HG03159 (cell line): ENCODE measurements around the gene AADAT.
"Not testable (repeated sequence)": the region's sequence is repeated elsewhere in the genome, so short reads cannot be mapped to it uniquely, and the experiment has no call there.

Experiments
- ATAC-seq: cut with Tn5 transposase; IDR thresholded peaks from one replicate; pipeline ENCODE4 v1.9.1; 2021; ENCODE audit warnings: mild to moderate bottlenecking, moderate library complexity; ENCODE audit not compliant: unreplicated experiment

The AADAT gene

DNA sequence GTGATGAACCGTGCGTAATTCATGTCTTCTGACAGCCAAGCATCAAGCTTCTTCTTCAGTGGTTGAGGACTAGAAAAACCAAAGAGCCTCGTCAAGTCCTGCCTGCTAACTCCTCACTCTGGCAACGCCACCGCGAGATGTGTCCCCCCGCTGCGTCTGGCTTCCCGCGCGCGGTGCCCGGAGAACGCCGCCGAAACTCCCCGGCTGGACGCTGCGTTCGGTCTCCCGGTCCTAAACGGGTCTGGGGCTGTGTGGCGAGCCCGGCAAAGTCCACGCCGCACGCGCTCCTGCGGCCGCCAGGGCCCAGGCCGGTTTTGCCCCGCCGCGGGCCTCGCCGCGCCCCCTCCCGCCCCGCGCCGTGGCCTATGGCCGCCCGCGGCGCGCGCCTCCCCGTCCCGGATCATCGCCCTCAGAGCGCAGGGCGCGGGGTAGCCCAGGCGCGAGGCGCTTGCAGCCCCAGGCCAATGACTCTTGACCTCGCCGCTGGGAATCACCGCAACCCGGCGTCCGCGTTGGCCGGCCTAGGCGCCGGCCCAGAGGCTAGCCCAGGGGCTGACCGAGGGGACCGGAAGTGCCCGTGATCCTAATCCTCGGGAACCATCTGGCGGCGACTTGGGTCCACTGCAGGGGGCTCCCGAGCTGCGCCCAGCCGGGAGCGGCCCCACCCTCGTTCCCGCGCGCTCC lies at the start of gene AADAT:
TSS of gene AADAT (minus strand) at position 289 of the 684 bp plus-strand sequence. CDS start at position 23, 266 bp downstream.
- peak; percentile 83 for ATAC-seq

DNA sequence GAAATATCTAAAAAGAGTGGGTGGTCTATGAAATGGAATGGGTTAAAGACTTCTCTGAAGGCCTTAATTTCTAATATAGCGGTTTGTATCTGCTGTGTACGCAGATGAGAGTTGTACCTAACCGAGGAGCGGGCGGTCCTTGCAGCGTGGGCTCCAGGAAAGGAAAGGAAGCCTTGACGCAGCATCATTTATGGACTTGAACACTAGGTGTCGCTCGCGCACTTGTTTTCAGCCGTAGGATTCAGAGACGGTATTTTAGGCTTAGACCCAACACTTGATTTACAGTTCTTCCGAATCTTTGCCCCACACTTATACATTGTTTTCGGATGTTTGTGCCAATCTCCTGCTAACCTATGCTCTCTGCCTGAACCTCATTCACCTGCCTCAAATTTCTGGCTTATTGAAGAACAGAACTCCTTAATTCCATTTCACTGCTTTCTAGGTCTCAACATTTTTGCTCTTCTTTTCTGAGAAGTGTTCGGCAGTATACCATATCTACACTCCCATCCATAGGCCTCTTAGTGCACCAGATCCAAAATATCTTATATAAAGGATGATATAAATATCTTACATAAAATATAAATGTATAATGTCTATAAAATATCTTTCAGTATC lies 48.9 kb upstream of the AADAT start:
- peak; percentile 96 for ATAC-seq

DNA sequence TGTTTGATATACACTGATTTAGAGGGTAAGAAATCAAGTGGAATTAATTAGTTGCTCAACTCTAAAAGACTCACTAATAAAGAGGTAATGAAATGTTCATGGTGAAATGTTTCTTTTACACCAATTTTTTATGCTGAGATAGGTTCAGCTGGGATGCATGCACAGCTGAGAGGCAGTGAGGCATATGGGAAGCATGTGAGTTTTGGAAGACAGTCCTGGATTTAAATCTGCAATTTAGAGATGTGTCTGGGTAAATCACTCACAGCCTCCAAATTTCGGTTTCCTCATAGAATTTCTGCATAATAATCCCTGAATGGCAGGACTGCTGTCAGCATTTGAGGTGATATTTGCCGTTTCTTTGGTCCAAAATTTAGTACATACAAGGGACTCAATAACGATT lies 48.2 kb upstream of the AADAT start:
- ATAC-seq = no peak

DNA sequence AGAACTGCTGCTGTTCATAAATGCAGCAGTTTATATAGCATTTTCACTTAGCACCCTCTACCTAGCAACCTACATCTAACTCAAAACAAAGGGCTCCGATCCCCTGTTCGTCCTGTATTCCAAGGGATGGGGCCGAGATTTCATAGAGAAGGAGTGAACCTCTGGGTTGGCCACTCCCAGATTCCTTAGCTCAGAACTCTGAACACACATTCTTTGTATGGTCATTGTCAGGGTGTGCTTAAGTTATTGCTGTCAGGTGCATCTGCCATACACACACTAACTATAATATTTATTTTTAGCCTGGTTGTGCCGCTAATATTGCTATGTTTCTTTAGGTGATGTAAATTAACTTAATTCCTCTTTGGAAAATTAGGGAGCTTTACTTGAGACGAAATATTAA lies 47.7 kb upstream of the AADAT start:
- no peak for ATAC-seq

DNA sequence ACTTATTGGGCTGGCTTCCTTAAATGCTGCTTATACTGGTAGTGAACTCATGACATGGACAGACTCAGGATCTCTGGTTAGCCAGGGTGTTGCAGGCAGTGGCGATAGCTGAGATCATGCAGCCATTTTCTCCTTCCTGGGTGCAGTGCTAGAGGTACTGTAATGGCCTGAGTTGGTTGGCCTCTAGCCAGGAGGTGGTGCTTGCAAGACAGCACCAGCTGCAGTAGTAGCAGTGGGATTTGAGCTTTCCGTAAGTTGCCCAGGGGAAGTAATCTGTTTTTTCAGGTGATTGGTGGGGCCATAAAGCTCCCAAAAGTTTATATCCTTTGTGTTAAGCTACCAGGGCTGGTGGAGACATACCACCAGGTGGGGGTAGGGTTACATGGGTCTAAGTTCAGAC lies 45.1 kb upstream of the AADAT start:
- no peak for ATAC-seq

DNA sequence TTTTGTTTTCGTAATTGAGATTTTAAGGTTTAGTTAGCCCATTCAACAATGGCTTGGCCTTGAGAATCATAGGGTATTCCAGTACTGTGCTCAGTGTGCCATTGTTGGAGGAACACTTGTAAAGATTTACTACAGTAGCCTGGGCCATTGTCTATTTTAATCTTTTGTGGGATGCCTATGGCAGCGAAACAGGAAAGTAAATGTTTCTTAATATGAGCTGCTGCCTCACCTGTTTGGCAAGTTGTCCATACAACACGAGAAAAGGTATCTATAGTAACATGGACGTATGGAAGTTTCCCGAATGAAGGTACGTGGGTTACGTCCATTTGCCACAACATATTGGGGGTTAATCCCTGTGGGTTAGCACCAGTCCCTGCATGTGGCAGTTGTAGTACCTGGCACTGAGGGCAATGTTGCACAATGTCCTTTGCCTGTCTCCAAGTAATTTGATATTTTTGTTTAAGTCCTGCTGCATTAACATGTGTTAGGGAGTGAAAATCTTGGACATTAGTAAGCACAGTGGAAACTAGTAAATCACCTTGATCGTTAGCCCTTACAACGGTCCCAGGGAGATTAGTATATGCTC lies 38.6 kb upstream of the AADAT start:
- no peak for ATAC-seq

DNA sequence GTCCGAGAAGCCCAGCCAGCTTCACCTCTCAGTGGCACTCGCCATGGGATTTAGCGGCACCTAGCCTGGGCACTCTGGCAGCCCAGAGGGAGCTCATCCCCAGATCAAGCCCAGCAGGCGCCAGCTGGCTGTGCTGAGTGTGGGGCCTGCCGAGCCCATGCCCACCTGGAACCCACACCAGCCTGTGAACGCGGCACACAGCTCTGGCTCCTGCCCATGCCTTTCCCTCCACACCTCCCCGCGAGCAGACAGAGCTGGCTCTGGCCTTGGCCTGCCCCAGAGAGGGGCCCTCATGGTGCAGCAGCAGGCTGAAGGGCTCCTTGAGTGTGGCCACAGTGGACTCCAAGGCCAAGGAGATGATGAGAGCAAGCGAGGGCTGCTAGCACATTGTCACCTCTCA lies 38.0 kb upstream of the AADAT start:
- no peak for ATAC-seq

DNA sequence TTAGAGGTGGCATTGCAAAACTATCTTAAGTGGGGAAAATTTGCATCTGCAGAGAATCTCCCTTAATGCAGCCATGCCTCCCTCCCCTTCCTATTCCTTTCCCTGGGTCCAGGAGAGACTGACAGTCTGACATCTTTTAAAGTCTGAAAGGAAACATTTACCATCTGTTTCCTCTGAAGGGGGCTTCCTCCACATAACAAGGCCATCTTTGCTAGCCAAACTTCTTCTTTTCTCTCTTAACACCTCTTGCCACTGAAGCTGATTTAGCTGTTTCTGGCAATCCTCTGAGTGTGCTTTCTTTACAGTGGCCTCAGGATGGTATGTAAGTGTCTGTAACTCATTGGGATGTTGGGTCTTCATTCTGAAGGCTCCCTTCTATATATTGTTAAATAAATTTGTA lies 34.6 kb upstream of the AADAT start:
- ATAC-seq = no peak

DNA sequence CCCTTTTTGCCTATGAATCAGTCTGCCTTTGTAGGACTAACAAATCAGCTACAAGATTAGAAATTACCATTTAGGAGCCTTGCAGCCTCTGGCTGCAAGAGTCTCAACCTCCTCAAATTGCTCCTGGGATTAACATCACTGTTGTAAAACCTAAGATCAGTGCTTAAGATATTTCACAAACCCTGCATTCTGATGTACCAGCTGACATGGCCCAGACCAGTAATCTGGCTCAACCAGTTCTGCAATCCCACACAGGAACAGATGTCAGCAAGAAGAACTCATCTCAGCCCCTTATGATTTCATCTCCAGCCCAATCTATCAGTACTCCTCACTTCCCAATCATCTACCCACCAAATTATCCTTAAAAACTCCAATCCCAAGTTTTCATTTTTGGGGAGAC lies 32.5 kb upstream of the AADAT start:
- no peak for ATAC-seq

DNA sequence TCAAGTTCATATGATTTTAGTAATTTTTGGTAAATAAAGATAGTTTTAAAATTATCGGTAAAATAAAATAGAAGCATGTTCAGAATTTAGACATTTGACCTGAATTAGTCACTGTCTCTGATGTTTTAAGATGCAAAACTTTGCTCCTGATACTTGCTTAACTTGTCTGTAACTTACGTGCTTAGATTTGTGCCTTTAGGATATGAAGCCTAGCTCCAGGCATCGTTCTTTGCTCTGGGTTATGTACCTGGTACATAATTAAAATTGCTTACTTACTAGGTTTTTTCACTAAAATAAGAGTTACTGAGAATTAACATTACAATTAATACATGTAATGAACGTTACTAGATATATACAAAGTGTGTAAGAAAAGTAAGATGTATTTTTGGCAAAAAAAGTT lies 24.9 kb upstream of the AADAT start:
- ATAC-seq = no peak

DNA sequence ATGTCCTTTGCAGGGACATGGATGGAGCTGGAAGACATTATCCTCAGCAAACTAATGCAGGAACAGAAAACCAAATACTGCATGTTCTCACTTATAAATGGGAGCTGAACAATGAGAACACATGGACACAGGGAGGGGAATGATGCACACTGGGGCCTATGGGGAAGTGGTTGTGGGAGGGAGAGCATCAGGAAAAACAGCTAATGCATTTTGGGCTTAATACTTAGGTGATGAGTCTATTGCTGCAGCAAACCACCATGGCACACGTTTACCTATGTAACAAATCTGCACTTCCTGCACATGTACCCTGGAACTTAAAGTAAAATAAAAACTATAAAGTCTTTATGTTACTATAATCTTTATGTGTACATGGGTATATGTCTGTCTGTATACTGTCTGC lies 24.4 kb upstream of the AADAT start:
- not testable (repeated sequence) for ATAC-seq

DNA sequence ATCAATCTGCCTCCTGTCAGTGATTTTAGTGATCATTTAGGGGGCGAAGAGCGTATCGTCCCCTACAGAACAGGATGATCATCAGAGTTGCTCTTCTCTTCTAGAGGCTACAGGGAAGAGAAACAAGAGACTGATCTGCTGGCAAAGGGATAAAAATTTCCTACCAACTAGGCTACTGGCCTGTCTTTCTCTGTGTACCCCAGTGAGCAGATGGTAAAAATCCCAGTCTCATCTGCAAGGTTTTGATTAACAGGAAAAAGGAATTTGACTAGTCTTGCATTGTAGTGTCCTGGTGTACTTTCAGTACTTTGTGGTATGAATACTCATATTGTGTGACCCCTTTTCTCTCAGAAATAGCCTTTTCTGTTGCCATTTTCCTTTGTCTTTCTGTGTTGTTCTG lies 21.8 kb upstream of the AADAT start:
- no peak for ATAC-seq

DNA sequence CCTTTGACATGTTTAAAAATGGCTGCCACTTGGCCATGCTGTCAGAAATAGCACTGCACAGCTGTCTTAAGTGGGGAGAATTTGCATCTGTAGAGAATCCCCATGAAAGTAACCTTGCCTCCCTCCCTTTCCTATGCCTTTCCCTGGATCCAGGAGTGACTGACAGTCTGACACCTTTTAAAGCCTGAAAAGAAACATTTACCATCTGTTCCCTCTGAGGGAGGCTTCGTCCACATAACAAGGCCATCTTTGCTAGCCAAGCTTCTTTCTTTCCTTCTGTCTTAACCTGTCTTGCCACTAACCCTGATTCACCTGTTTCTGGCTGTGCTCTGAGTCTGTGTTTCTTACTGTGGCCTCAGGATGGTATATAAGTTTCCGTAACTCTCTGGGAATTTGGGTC lies 21.3 kb upstream of the AADAT start:
- ATAC-seq = no peak

DNA sequence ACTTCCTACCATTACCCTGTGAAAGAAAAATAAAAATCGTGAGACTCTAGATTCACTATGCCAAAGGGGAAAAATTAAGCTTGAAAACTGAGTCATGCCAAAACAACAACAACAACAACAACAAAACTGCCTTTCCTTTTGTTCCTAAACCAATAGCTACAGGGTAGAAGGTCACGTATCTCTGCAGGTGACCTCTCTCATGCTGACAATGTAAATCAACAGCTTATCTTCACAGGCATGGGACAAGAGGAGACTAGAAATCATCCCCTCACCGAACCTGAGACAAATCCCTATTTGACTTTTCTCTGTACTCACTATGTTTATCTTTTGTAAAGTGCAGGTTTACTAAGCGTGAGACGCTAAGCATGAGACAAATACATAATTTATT lies 20.5 kb upstream of the AADAT start:
- ATAC-seq = no peak

DNA sequence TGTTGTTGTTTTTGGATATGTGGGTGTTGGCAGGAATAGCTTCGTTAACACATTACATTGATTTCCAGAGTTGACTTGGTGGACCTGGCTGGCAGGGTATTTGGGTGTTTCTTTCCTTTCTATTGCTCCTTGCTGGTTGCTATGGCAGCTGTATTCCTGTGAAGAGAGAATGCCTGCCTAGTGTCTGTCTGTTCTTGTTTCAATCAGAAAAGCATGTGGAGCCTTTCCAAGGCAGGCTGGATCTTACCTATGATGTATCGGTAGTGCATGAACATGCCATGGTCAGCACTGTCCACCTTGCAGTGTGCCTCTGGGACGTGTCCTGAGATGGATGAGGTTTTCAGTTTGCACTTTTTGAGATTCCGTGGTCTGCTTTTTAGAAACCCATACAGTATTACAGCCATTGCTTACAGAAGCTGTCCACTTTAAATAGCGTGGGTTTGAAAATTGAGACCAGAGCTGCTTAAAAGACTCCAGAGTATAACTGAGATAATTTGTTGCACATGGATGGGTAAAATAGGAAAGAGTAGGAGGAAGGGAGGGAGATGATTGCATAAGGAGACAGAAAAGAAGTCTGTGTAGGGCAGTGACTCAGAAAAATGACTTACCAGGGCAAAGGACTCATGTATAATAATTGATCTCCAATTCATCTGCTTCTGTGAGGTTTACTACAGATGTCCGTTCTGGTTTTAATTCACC lies 20.0 kb upstream of the AADAT start:
- no peak for ATAC-seq

DNA sequence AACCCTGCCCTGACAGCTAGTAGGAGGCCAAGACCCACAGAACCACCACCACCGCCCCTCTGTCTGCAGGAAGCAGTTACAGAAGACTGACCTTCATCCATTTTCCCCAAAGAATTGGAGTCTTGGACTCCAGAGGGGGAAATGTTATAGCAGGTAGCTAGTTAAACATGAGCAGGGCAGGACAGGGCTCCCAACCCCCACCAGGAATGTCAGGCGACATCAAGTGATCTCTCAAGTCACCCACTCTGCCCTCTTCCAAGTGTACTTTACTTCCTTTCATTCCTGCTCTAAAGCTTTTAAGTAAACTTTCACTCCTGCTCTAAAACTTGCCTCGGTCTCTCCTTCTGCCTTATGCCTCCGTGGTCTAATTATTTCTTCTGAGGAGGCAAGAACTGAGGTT lies 17.1 kb upstream of the AADAT start:
- no peak for ATAC-seq

DNA sequence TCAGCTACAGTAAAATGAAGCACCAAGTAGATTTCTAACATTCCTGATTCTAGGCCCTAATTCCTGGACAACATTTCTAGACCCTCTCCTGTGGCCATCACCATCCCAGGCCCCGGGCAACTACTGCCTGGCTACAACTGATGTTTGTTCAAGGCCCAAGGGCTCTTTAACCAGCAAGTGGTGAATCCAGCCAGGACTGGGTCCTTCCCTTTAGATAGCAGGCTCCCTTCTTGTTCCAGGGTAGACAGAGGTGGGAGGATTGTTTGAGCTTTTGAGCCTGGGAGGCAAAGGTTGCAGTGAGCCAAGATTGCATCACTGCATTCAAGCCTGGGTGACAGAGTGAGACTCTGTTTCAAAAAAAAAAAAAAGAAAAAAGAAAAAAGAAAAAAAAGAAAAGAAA lies 12.7 kb upstream of the AADAT start:
- no peak for ATAC-seq

DNA sequence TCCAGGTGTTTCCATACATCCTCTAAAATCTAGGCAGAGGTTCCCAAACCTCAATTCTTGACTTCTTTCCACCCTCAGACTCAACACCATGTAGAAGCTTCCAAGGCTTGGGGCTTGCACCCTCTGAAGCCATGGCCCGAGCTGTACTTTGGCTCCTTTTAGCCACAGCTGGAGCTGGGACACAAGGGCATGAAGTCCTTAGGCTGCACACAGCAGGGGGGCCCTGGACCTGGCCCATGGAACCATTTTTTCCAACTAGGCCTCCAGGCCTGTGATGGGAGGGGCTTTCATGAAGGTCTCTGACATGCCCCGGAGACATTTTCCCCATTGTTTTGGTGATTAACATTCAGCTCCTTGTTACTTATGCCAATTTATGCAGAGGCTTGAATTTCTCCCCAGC lies 8.4 kb upstream of the AADAT start:
- not testable (repeated sequence) for ATAC-seq

DNA sequence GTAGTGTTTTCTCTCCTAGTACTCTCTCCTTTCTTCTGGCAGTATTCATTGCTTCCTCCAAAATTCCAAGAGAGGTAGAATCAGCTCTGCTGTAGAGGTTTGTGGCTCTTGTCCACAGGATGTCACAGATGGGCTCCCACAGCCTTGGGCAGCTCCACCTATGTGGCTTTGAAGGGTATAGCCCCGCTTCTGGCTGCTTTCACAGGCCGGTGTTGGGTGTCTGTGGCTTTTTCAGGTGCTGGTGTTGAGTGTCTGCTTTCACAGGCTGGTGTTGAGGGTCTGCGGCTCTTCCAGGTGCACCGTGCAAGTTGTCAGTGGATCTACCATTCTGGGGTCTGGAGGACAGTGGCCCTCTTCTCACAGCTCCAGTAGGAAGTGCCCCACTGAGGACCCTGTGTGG lies 7.9 kb upstream of the AADAT start:
- ATAC-seq = no peak

DNA sequence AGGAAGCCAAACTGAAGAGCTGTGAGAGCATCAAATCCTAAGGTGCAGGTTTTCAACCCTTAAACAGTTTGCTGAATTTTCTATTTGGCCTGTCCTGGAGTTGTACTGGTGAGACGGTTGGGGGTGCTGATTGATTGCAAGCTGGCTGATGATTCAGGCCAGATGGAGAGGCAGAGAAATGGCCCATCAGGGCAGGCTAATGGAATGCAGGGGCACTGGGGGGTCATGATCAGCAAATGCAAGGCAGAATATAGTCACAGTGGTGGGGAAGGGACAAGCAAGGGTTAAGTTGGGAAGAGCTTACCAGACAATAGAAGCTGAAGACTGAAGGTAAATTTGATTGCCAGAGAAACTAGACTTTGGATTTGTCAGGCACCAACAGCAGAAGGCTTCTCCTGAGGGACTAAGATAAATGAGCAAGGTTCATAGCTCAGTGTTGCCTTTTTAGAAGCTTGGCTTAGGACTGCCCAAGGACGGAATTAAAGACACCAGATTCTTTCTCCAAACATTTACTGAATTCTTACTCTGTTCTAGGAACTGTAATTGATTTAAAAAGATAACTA lies 4.3 kb upstream of the AADAT start:
- ATAC-seq = no peak

DNA sequence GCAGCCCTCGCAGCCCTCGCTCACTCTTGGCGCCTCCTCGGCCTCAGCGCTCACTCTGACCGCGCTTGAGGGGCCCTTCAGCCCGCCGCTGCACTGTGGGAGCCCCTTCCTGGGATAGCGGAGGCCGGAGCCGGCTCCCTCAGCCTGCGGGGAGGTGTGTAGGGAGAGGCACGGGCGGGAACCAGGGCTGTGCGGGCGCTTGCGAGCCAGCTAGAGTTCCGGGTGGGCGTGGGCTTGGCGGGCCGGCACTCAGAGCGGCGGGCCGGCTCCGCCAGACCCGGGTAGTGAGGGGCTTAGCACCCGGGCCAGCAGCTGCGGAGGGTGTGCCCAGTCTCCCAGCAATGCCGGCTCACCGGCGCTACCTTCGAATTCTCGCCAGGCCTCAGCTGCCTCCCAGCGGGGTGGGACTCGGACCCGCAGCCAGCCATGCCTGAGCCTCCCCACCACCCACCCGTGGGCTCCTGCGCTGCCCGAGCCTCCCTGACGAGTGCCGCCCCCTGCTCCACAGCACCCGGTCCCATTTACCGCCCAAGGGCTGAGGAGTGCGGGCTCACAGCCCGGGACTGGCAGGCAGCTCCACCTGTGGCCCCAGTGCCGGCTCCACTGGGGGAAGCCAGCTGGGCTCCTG lies 1.4 kb upstream of the AADAT start:
- no peak for ATAC-seq
